H7 (cell line): ENCODE measurements around the gene E2F1. TPM values are rescaled to one million over a fixed set of nuclear protein-coding genes. Genes with fewer than 3 reads are reported as not detected.
A peak's percentile ranks its signal among the peaks of the same experiment; 100 is the strongest.

Source experiments
- DNase-seq: peaks from one replicate; pipeline ENCODE4 v3.0.0; 2012
- H3K27me3 ChIP-seq: 2 replicates; pipeline ENCODE4 v1.6.0; 2011; ENCODE audit warnings: mild to moderate bottlenecking, low read length; ENCODE audit not compliant: control insufficient read depth, insufficient read depth
- H3K36me3 ChIP-seq: replicated peaks from 2 replicates; pipeline ENCODE4 v1.5.1; 2011; ENCODE audit warnings: low read length; ENCODE audit not compliant: control insufficient read depth, insufficient read depth
- H3K4me3 ChIP-seq: 2 replicates; pipeline ENCODE4 v1.5.1; 2011; ENCODE audit warnings: low read depth, mild to moderate bottlenecking, control low read depth, low read length, moderate library complexity; ENCODE audit not compliant: insufficient read depth
- total RNA-seq: library from RNA; depleted of rRNA; stranded (reverse); fragments of >200 nt; shearing (Covaris generic); gene quantifications from 2 replicates; pipeline ENCODE4 v1.2.3, GENCODE V29; 2014

E2F1 gene
- total RNA-seq, 1 experiment from 2014 or later, result 51.8 TPM

GRCh38 chr20:33664762-33665144 lies 21.4 kb downstream of the E2F1 start:
- Histone ChIP-seq H3K36me3 (peaks cover 2% of the 10 kb centered on the region), H3K27me3 (peaks cover 4% of the 10 kb centered on the region; the same call in 1 of the 2 replicates), H3K4me3 (no peak overlapping the region)
- DNase-seq, result peak; percentile 44

- peak overlapping the region; percentile 79 for H3K4me3 ChIP-seq
- H3K36me3 ChIP-seq, result peaks cover 2% of the 10 kb centered on the region
- DNase-seq, result peak; percentile 76
- H3K27me3 ChIP-seq, result peaks cover 4% of the 10 kb centered on the region; the same call in 1 of the 2 replicates
These were observed 22.0 kb downstream of the E2F1 start for GRCh38 chr20:33664085-33664761.

GRCh38 chr20:33663161-33664084 lies 22.8 kb downstream of the E2F1 start:
- Histone ChIP-seq H3K4me3 (peak overlapping the region; percentile 79), H3K36me3 (peaks cover 2% of the 10 kb centered on the region; the same call in 1 of the 2 replicates), H3K27me3 (peaks cover 4% of the 10 kb centered on the region; the same call in 1 of the 2 replicates)
- DNase-seq, result peak; percentile 97

GRCh38 chr20:33662172-33662571 lies 24.0 kb downstream of the E2F1 start, which contains the start of gene C20orf144:
Gene C20orf144, plus strand, starts transcription at chr20:33662327. Its CDS starts 19 bp downstream, at chr20:33662346.
- H3K4me3 ChIP-seq, result peak within 1 kb of the TSS; percentile 79
- no peak for DNase-seq
- H3K27me3 ChIP-seq, result peaks cover under 1% of the 10 kb centered on the region; the same call in 1 of the 2 replicates
- peaks cover 4% of the 10 kb centered on the region for H3K36me3 ChIP-seq

GRCh38 chr20:33660685-33661058 lies 25.5 kb downstream of the E2F1 start:
- no peak for DNase-seq
- H3K27me3 ChIP-seq, result no peaks in the 10 kb centered on the region
- no peak overlapping the region for H3K4me3 ChIP-seq
- H3K36me3 ChIP-seq, result peaks cover 4% of the 10 kb centered on the region

- H3K4me3 ChIP-seq, result no peak overlapping the region
- peak; percentile 32 for DNase-seq
- no peaks in the 10 kb centered on the region for H3K27me3 ChIP-seq
- peaks cover 4% of the 10 kb centered on the region for H3K36me3 ChIP-seq
These were observed 26.0 kb downstream of the E2F1 start for GRCh38 chr20:33660035-33660684.

- Histone ChIP-seq H3K27me3 (no peaks in the 10 kb centered on the region), H3K4me3 (no peak overlapping the region), H3K36me3 (peaks cover 4% of the 10 kb centered on the region)
- DNase-seq, result peak; percentile 48
These were observed 26.7 kb downstream of the E2F1 start for GRCh38 chr20:33659341-33660034.

- peaks cover 4% of the 10 kb centered on the region for H3K36me3 ChIP-seq
- DNase-seq, result no peak
- no peak overlapping the region for H3K4me3 ChIP-seq
- no peaks in the 10 kb centered on the region for H3K27me3 ChIP-seq
These were observed 27.3 kb downstream of the E2F1 start for GRCh38 chr20:33658929-33659328.

- H3K36me3 ChIP-seq, result peaks cover 4% of the 10 kb centered on the region
- H3K4me3 ChIP-seq, result no peak overlapping the region
- H3K27me3 ChIP-seq, result no peaks in the 10 kb centered on the region
- peak; percentile 53 for DNase-seq
These were observed 27.7 kb downstream of the E2F1 start for GRCh38 chr20:33658510-33658909.

- no peak for DNase-seq
- H3K4me3 ChIP-seq, result no peak overlapping the region
- H3K27me3 ChIP-seq, result no peaks in the 10 kb centered on the region
- H3K36me3 ChIP-seq, result peaks cover 4% of the 10 kb centered on the region
These were observed 28.5 kb downstream of the E2F1 start for GRCh38 chr20:33657704-33658095.

GRCh38 chr20:33656783-33657703 lies 29.1 kb downstream of the E2F1 start:
- Histone ChIP-seq H3K36me3 (peaks cover 4% of the 10 kb centered on the region), H3K4me3 (no peak overlapping the region), H3K27me3 (no peaks in the 10 kb centered on the region)
- DNase-seq, result peak; percentile 47

- Histone ChIP-seq H3K27me3 (no peaks in the 10 kb centered on the region), H3K36me3 (peaks cover 4% of the 10 kb centered on the region), H3K4me3 (no peak overlapping the region)
- peak; percentile 46 for DNase-seq
These were observed 30.0 kb downstream of the E2F1 start for GRCh38 chr20:33656010-33656782.

- H3K27me3 ChIP-seq, result no peaks in the 10 kb centered on the region
- DNase-seq, result no peak
- no peak overlapping the region for H3K4me3 ChIP-seq
- peaks cover 4% of the 10 kb centered on the region for H3K36me3 ChIP-seq
These were observed 31.0 kb downstream of the E2F1 start for GRCh38 chr20:33655164-33655563.
